HG03558 (cell line): Measurements from ENCODE around the gene RTL9.
"Not testable (repeated sequence)": the region's sequence is repeated elsewhere in the genome, so short reads cannot be mapped to it uniquely, and the experiment has no call there.

Experiments used
- ATAC-seq: cut with Tn5 transposase; IDR thresholded peaks from one replicate; pipeline ENCODE4 v1.9.1; 2021; ENCODE audit warnings: moderate number of reproducible peaks; ENCODE audit not compliant: unreplicated experiment; ENCODE audit errors: extremely low read depth

The RTL9 gene

DNA sequence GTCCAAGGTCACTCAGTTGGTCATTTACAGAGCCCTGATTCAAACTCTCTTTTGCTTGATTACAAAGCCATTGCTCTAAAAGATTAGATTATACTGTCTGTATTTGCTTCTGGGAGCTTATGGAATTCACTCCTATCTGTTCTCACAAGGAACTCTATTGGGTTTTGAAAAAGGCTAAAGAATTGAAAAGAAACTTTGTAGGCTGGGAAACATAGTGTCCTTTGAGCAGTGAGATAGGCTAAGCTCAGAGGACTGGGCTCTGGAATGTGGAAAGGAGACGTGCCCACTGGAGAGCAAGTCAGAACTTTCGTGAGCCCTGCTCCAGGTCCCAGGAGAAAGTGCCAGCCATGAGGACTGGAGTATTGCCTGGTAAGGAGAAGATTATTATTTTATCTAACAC, at the start of gene RTL9:
TSS of gene RTL9 (plus strand) at position 301 of the 400 bp plus-strand sequence. CDS start 91,770 bp downstream, outside the sequence.
- no peak for ATAC-seq

DNA sequence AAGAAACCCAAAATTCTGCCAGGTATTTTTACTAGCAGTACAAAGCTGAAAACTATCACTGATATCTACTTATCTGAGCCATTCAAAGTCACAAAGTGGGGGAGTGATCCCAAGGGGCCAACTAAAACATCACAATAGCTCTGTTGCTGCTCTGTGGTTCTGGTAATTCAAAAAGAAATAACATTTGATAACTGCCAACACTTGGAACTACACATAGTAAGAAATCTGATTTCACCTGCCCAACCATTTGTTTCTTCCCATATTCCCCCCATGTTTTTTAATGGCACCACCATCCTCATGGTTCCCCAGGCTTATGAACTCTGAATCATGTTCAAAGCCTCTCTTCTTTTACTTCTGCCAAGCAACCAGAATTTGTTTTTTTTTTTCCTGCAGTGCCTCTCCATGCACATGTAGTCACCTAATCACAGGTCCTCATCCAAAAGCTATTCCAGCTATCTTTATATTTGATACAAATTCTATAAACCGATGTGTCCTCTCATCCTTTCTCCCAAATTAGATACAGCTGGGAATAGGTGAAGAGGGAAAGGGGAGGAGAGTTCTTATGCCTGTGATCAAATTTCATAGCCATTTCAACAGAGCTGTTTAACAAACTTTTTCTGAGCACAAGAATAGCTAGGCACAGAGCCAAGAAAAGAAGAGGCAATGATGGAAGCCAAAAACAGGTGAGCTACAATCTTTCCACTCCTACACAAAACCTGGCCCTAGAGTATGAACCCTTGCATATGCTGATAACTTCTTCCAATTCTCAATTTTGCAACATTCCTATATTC, 48.5 kb upstream of the RTL9 start:
- ATAC-seq, result no peak

DNA sequence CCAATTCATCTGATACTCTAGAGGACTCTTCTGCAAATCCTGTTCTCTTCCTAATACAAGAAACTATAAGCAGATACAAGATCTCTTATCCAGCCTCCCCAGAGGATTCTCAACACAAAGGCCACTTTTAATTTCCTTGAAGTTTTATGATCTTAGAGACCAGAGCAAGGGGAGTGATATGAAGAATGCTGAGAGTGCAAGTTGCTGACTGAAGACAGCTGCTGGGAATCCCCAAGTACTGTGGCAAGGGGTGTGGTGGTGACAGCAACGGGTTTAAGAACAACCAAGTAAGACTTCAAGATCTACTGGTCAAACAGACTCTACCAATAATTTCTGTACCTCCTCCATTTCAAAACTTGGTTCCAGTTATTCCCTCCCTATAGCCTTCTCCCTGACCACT, 47.8 kb upstream of the RTL9 start:
- ATAC-seq, result peak; percentile 64

GRCh38 chrX:110311437-110312230, 47.0 kb upstream of the RTL9 start:
- ATAC-seq, result no peak

GRCh38 chrX:110315551-110315950, 43.1 kb upstream of the RTL9 start:
- ATAC-seq, result no peak

GRCh38 chrX:110316351-110317060, 42.1 kb upstream of the RTL9 start:
- ATAC-seq, result no peak

DNA sequence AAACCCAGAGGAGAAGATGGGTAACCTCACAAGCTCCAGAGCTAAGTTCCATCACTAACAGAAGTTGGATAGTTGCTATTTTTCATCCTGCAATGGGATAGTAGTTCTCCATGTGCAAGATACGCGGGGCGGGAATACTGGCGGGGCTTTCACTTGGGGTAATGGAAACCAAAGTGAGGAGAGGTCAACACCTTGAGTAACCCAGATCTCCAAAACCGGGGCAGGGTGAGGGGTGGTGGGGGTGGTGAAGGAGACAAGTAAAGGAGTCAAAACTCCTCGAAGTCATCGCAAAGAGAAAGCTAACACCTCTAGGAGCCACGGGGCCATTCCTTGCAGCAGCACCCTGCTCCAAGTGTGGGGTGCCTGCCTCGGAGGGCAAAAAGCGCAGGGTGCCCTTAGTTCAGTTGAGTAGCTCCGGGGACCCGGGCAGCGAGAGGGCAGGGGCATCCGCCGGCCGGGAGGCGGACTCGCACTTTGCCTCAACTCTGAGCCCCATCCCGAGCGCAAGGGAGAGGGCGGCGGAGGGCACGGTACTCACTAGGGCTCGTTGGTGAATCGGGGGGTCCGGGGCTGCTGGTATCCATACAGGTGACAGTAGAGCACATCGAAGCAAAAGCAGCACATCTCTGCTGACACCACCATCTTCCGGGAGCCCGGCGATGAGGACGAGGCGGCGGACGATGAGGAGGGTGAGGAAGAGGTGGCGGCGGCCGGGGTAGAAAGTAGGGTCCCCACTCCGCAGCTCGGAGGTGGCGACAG, 41.4 kb upstream of the RTL9 start:
- no peak for ATAC-seq

- peak; percentile 52 for ATAC-seq
Observed at GRCh38 chrX:110317820-110318663, 40.6 kb upstream of the RTL9 start, which contains the start of gene AMMECR1. Gene AMMECR1 (minus strand): TSS chrX:110318085. CDS start chrX:110318071, 14 bp downstream.

DNA sequence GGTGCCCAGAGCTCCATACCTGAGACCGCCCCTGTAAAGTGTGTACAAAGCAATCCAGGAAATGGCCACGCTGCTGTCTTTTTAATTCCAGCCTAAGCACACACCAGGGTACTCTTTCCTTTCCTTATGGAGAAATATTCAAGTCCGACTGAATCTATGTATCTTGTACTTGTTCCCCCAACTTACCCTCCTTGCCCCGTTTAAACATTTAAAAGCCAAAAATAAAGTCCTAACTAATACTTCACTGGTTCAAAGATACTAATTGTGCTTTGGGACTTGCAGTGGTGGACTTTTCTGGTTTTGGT, 40.0 kb upstream of the RTL9 start:
- no peak for ATAC-seq

DNA sequence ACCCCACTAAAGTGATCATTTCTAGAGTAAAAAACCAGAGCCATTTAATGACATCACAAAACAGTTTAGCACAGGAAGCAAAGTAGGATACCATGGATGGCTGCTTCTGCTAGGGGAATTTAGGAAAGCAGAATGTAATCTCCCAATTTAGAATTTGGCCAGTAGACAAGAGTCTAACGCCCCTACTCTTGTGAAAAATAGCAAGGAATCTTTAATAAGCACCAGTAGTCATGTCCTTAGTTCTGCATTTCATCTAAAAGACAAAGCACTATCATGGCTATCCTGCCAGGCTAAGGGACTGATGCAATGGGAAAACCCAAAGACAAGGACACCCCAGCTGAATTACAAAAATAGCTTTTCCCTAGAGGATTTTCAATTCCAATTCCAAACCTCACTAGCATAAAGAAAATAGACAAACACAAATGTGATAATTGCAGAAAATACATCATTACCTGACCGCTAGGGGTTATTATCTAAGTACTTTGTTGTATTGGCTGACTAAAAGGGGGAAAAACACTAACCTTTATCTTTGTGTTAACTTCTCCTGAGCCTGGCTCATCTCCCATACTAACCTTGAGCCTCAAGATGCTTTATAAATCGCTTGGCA, 38.2 kb upstream of the RTL9 start:
- no peak for ATAC-seq

DNA sequence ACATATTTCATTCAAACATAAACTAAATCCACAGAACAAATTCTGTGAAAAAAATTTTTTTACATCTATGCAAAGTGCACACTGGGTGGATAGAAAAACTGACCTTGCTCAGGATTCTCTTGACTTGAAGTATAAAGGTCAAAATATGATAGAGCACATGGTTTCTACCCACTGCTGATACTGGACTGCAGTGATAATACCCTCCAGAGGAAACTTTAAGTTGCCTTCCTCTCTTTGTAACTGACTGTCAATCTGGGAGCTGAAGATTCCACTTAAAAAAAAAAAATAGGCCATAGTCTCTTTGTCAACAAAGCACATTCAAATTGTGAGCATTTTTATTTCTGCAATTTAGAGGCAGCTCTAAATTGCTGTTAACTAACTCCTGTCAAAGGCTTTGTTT, 37.6 kb upstream of the RTL9 start:
- ATAC-seq, result no peak

DNA sequence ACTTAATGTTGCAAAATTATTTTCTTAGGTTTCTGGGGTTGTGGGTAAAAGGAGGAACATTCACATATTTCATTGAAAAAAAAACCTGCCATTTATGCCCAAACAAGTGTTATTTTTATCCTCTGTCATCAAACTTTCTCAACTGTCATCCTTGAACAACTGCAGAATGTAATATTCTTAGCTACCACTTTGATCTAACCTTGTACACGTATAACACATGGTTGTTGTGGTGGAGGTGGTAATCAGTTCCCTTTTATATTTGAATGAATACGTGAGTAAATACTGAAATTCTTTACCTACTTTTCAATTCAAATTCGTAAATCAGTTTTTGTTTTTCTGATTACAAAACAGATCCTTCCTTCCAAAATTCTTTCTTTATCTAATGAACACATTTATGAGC, 37.0 kb upstream of the RTL9 start:
- no peak for ATAC-seq

DNA sequence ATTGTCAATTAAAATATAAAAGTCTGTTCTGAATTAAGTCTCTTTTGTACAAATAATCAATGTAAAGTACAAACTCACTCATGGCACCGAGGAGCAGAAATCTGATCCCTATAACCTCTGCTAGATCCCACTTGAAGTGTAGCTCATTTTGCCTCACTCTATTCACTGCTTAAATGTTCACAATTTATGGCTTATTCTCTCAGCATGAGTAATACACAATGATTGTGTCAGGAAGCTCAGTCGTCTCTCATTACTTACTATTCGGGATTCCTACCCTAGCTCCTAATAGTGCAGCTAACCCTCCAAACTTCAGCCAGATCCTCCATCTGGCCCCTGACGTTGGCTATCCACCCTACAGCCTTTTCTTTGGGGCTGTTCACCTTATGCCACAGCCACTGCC, 36.0 kb upstream of the RTL9 start:
- no peak for ATAC-seq

- no peak for ATAC-seq
Observed at GRCh38 chrX:110326712-110327111, 31.9 kb upstream of the RTL9 start.

DNA sequence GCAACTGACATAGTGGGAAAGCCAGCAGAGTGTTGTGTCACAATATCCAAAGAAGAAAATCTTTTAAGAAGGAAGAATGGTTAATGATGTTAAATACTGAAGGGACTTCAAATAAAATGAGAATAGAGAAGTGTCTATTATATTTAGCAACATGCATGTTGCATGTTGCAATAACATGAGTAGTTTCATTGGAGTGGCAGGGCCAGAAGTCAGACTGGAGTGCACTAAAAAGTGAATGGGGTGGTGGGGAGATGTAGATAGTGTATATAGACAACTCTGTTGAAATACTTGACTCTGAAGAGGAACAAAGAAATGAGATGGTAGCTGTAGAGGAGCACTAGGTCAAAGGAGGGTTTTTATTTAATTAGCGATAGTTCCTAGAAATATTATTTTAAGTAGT, 31.3 kb upstream of the RTL9 start:
- ATAC-seq, result no peak

- ATAC-seq, result not testable (repeated sequence)
Observed at GRCh38 chrX:110328613-110329012, 30.0 kb upstream of the RTL9 start.

DNA sequence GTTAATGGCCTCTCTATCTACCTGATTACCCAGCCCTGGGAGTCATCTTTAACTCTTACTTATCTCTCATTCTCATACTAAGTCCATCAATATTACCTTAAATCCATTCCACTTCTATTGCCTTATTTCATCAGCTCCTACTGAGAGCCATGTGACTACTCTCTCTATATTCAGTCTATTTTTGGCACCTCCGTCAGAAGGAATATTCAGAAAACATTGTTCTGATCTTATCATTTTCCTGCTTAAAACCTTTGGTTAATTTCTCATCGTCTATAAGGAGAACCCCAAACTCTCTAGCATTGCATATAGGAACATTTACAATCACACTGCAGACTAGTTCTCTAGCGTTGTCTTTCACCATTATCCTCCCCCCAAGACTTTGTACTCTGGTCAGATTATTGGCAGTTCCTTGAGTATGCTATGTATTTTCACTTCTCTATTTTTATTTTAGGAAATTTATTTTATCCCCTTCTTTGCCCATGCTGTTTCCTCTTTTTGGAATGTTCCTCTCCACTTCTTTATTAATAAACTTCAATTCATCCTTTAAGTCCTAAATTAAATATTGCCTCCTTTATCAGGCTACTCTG, 27.1 kb upstream of the RTL9 start:
- no peak for ATAC-seq

DNA sequence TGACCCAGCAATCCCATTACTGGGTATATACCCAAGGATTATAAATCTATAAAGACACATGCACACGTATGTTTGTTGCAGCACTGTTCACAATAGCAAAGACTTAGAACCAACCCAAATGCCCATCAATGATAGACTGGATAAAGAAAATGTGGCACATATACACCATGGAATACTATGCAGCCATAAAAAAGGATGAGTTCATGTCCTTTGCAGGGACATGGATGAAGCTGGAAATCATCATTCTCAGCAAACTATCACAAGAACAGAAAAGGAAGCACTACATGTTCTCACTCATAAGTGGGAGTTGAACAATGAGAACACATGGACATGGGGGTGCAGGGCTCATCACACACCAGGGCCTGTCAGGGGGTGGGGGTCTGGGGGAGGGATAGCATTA, 25.2 kb upstream of the RTL9 start:
- not testable (repeated sequence) for ATAC-seq

DNA sequence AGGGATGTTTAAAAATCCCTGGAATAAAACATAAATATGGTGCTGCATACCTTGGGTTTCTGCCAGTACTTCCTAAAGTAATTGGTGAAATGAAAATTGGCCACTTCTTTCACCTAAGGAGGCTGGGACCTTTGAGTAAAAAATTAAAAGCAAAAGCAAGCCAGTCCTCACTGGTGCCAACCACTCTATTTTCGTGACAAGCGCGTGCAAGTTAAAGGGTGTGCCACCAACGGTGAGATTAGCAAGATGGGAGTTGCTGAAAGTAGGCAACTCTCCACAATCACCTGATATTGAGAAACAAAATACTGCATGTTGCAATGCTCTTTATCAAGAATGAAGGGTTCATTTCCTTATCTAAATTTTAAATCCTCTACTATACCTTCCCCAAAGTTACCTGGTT, 19.7 kb upstream of the RTL9 start:
- no peak for ATAC-seq
